GM19043 (cell line): ENCODE results near the gene SERPINA12.
"Not testable (repeated sequence)": the region's sequence is repeated elsewhere in the genome, so short reads cannot be mapped to it uniquely, and the experiment has no call there.

Experiments used
- ATAC-seq: cut with Tn5 transposase; IDR thresholded peaks from one replicate; pipeline ENCODE4 v1.9.1; 2021; ENCODE audit warnings: low read depth; ENCODE audit not compliant: unreplicated experiment

The SERPINA12 gene

GRCh38 chr14:94494085-94494484 is 15.2 kb downstream of the SERPINA12 start:
- no peak for ATAC-seq

DNA sequence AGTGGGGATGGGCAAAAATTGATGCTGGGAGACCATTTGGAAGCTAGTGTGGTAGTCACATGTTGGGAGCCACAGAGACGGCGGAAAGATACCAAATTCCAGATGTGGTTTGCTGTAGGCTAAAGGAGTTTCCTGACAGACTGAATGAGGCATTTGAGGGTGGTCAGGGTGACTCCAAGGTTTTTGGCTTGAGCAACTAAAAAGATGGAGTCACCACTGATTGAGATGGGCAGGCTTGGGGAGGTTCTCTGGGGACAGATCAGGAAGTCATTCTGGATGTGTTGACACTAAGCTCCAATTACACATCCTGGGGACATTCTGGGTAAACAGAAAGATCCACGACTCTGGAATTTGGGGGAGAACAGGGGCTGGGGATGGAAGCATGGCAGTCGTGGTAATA is 17.8 kb downstream of the SERPINA12 start:
- no peak for ATAC-seq

DNA sequence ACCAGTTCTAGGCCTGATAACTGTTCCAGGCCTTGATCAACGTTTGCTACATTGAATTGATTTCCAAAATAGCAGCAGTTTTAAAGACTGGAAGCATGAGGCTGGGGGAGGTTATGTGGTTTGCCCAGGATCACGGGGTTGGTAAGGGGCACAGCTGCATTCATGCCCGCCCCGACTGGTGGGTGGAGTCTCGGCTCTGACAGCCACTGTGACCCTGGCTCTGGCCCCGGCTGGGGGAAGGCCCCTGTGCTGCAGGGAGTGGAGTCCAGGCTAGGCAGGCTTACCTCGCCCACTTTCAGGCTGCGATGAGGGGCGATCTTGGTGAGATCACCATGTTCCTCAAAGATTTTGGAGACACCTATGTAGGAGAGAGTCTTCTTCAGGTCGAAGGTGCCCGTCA is 19.9 kb downstream of the SERPINA12 start:
- ATAC-seq: no peak

DNA sequence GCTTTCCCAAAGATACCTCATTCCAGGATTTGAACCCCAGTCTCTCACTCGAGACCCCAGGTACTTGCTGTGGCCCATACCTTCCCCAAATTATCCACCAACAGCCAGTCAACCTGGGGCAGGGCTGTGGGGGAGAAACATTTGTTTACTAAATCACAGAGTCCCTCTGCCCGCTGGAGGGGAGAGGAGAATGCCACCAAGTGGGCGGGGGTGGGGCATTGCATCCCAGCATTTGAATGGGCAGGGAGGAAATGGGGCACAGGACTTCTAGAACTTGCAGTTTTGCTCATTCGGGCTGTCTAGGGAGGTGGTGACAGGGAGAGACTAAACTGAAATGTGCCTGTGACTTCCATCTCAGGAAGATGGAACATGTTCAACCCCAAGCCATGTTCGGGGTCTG is 22.4 kb downstream of the SERPINA12 start:
- ATAC-seq: no peak

DNA sequence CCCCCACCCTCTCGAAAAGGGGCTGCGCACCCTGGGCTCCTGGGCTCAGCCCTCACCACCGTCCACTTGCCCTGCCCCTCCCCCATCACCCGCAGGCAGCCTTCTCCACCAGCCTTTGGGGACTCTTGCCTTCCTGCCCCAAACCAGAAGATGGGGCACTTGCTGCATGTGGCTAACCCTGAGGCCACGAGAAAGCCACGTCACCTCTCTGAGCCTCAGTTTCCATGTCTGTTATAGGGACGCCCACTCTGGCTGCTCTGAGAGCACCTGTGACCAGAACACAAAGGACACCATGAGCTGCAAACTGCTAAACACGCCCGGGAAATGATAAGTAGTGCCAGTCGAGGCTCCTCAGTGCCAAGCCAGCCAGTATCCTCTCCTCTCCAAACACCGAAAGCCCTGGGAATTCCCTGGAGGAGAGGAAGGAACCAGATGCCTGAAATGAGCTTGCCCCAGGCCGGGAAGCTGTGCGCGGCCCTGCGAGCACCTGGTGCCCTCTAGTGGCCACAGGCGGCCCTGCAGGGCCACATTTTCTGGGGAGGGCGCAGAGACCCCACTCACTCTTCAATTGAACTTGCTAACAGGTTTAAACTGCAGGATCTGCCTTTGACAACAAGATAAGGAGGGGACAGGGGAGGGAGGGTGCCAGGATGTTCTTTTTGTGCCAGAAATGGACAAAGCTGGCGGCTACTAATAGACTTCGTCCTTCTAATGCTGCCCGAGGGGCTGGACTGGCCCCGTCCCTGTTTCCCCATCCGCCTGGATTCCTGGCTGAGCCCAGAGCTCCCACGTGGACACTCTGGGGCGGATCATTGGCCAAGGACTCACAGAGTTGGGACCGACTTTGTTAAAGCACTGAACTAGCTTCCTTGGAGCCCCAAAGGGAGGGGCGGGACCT is 23.1 kb downstream of the SERPINA12 start:
- ATAC-seq: peak; percentile 50

GRCh38 chr14:94484481-94484880 is 24.8 kb downstream of the SERPINA12 start:
- ATAC-seq: no peak

DNA sequence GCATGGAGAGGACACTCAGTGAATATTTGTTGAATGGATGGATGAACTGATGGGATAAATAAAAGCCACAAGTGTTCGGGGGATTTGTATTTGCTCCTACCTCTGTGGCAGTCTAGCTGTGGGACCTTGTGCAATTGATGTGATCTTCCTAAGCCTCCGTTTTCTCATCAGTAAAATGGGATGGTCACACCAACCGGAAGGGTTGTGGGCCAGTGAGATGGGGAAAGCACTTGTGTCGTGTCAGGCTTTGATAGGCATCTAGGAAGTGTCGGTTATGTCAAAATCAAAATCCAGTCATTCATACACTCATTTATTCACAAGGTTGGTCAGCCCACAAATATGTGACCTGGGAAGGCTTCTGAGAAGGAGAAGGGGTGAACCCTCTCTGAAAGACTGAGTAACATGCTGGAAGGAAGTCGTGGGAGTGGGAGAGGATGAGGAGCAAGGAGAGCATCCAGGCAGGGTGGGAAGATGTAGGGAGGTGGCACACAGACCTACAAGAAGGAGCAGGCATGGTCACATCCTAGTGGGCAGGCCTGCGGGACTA is 25.5 kb downstream of the SERPINA12 start:
- no peak for ATAC-seq

DNA sequence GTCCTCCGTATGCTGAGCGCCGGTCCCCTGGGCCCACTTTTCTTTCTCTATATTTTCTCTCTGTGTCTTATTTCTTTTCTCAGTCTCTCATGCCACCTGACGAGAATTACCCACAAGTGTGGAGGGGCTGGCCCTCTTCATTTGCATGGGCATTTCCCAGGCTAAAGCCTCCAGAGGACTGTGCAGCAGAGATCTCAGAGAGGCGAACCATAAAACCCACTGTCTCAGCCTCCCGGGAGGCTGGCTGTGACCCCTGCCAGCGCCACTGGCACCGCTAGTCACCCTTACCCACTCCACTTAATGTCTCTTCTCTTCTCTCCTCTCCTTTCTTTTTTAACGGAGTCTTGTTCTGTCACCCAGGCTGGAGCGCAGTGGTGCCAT is 26.2 kb downstream of the SERPINA12 start:
- no peak for ATAC-seq

DNA sequence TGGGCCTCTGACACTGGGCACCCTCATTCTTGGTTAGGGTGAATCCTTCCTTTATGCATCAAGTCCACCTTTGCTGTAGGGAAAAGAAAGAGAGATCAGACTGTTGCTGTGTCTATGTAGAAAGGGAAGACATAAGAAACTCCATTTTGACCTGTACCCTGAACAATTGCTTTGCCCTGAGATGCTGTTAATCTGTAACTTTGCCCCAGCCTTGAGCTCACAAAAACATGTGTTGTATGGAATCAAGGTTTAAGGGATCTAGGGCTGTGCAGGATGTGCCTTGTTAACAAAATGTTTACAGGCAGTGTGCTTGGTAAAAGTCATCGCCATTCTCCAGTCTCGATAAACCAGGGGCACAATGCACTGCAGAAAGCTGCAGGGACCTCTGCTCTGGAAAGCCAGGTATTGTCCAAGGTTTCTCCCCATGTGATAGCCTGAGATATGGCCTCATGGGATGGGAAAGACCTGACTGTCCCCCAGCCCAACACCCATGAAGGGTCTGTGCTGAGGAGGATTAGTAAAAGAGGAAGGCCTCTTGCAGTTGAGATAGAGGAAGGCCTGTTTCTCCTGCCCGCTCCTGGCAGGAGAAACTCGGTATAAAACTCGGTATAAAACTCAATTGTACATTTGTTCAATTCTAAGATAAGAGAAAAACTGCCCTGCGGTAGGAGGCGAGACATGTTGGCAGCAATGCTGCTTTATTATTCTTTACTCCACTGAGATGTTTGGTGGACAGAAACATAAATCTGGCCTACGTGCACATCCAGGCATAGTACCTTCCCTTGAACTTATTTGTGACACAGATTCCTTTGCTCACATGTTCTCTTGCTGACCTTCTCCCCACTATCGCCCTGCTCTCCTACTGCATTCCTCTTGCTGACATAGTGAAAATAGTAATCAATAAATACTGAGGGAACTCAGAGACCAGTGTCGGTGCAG is 26.9 kb downstream of the SERPINA12 start:
- not testable (repeated sequence) for ATAC-seq

- ATAC-seq: no peak
Observed at GRCh38 chr14:94481468-94482131, 27.7 kb downstream of the SERPINA12 start.

GRCh38 chr14:94480809-94481208 is 28.5 kb downstream of the SERPINA12 start:
- ATAC-seq: no peak

- no peak for ATAC-seq
Observed at GRCh38 chr14:94478420-94478819, 30.8 kb downstream of the SERPINA12 start.

GRCh38 chr14:94476023-94476422 is 33.2 kb downstream of the SERPINA12 start, which contains the start of gene SERPINA9:
Gene SERPINA9, minus strand, starts transcription at chr14:94476197. Its CDS starts 6,357 bp downstream, at chr14:94469840.
- no peak for ATAC-seq

DNA sequence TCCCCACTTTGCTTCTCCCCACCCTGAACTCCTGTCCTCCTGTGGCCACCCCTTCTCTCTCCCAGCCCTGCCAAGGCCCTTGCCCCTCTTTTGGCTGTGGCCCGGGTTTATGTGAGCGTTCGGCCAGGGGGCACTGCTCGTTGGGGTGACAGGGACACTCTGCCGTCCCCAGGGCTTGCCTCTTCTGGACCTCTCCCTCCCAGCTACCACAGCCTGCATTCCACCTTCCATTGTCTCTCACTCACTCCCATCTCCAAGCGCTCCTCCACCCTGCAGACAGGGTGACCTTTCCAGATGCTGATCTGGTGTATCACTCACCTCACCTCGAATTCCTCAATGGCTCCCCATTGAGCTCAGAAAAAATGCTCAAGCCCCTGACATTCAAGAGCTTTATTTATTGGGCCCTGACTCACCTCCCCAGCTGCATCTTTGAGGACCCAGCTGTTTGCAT is 34.7 kb downstream of the SERPINA12 start:
- ATAC-seq: no peak

DNA sequence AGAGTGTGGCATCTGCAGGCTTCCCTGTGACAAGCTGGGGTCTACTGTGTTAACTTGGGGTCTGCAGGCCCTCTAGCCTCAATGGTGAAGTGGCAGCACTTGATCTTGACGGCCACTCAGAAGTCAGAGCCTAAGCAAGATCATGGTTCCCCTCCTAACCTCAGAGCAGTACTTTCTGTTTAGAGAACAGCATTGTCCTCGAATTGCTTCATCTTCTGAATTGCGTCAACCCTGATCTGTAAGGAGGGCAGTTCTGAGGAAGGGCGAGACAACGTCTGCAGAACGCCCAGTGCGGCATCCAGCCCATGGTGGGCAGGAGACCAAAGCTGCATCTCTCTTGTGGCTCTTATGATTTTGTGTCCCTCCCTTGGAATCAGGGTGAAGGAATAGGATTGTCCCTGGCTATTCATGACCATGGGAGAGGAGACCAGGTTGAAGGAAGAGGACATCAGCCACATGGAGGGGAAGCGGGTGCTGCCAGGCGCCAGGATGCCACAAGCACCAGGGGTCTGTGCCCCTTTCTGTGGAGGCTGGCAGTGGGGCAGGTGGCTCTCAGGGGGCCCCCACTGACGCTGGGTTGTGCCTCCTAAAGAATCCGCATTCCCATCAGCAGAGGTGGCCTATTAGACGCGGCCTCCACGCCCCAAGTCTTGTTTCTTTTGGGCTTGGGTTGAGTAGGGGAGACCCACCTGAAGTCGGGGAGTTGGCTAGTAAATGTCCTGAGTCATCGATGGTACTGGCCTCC is 35.4 kb downstream of the SERPINA12 start:
- no peak for ATAC-seq

GRCh38 chr14:94472842-94473241 is 36.4 kb downstream of the SERPINA12 start:
- no peak for ATAC-seq

- no peak for ATAC-seq
Observed at GRCh38 chr14:94471045-94471444, 38.2 kb downstream of the SERPINA12 start.

DNA sequence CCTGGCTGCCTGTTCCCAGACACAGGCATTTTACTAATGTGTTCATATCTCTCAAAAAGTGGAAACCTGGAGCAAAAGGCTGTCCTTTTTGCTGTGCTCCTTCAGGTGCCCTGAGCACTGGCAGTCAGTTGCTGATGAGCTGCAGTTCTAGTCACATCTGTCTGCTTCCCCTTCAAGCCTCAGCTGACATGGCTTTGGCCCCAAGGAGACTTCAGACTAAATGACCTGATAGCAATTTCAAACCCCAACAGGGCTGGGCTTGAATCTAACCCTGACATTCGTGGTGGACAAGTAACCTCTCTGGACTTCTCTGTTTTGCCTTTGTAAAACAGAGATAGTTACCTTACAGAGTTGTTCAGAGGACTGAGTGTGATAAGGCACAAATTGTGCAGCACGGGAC is 39.0 kb downstream of the SERPINA12 start:
- ATAC-seq: no peak

DNA sequence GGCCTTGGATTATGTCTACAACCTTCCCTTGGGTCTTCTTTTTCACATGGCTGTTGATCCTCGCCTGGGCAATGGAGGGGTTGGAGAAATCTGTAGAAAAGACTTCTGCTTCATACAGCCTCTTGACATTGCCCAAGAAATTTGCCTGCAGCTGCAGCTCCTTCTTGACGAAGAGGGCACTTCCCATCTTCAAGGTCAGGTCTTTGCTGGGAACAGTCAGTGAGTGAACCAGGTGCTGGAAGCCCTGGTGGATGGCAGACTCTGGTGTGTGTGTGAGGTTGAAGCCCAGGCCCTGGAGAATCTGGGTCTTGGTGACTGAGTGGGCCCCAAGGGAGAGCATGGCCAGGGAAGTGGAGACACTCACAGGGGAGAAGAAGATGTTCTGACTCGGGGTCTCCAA is 40.0 kb downstream of the SERPINA12 start:
- no peak for ATAC-seq
